GM12873 (cell line): ENCODE measurements around the gene FBXL16.

Experiments
- CTCF ChIP-seq: IDR thresholded peaks from 2 replicates; pipeline ENCODE4 v1.5.1; 2012; ENCODE audit warnings: low read depth, mild to moderate bottlenecking, moderate library complexity, low read length, control low read depth; ENCODE audit not compliant: insufficient read depth; ENCODE audit errors: missing control alignments

The FBXL16 gene

GRCh38 chr16:694187-694862 lies 11.3 kb downstream of the FBXL16 start:
- TF ChIP-seq CTCF, result no peak

GRCh38 chr16:693766-694165 lies 11.8 kb downstream of the FBXL16 start:
- TF ChIP-seq CTCF, result no peak

DNA sequence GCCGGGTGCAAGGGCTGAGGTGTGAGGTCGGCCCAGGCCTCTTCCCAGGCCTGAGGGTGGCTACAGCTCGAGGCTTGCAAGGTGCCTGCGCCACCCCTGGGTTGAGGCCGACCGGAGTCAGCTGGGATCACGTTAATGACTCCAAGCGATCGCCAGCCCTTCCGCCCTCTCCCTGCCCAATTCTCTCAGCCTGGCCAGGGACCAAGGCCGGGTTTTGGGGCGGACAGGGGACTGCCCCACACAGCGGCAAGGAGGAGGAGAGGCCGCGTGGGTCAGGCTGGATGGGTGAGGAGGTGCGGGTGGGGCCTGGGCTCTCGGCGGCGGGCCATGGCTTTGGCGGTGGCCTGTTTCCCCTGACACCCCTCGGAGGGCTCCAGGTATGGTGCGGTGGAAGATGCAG lies 12.2 kb downstream of the FBXL16 start:
- no peak for TF ChIP-seq CTCF

DNA sequence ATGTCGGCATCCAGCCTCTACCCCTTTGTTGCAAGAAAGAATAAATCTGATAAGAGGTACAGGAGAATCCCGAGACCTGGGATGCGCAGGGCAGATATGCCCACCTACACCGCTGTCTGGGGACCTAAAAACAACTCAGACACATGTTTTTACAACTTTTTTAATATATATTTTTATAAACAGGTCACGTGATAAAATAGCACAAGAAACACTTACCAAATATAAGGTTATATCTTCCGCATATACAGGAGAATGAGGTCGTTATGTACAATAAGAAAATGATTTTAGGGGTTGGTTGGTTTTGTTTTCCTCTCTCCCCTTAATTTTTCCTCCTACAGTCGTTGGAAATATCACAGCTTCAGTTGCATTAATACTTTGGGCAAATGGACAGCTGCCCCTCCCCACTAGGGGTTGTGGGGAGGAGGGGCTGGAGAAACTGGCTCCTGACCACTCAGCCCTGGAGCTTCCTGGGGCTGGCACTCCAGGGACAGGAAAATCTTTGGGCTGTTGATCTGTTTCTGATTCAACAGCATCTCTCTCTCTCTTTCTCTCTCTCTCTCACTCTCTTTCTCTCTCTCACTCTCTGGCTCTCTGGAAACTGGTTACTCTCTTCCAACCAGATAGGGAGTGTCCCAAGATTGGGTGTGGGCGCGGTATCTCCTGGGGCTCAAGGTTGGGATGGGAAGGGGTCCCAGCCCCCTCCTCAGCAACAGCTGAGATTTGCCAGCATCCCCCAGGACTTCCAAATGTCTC lies 13.1 kb downstream of the FBXL16 start:
- TF ChIP-seq CTCF, result no peak

DNA sequence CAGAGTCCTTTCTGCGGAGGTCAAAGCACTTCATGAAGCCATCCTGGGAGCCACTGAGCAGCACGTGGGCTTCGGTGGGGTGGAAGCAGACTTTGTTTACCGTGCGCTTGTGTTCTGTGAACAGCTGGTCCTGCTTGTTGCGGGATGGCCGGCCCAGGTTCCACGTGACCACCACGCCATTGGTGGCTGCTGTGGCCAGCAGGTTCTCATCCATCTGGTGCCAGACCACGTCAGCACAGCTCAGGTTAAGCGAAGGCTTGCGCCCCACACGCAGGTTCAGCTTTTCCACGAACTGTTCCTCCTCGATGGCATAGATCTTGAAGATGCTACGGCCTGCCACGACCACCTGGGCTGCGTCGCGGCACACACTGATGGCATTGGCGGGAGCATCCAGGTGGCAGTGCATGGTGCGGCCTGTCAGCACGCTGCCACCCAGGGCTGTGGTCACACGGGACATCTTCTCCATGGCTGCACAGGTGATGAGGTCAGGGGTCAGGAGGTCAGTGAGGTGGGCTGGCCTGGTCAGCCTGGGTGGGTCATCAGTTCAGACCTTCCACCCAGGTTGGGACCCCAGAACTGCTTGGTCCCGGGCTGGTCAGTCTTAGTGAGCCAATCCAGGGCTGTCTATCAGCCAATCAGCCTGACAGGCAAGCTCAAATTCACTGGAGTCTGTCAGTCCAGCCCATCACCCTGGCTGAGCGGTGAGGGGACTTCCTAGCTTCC lies 16.3 kb downstream of the FBXL16 start:
- no peak for TF ChIP-seq CTCF

- no peak for TF ChIP-seq CTCF
These were observed 18.1 kb downstream of the FBXL16 start for GRCh38 chr16:687499-687898.
